GM18517 (cell line): Measurements from ENCODE around the gene PDK3.

Source experiments
- ATAC-seq: cut with Tn5 transposase; IDR thresholded peaks from one replicate; pipeline ENCODE4 v1.9.1; 2021; ENCODE audit warnings: mild to moderate bottlenecking, moderate library complexity; ENCODE audit not compliant: unreplicated experiment

Gene PDK3

GRCh38 chrX:24480400-24480865, 15.3 kb downstream of the PDK3 start:
- peak; percentile 28 for ATAC-seq

DNA sequence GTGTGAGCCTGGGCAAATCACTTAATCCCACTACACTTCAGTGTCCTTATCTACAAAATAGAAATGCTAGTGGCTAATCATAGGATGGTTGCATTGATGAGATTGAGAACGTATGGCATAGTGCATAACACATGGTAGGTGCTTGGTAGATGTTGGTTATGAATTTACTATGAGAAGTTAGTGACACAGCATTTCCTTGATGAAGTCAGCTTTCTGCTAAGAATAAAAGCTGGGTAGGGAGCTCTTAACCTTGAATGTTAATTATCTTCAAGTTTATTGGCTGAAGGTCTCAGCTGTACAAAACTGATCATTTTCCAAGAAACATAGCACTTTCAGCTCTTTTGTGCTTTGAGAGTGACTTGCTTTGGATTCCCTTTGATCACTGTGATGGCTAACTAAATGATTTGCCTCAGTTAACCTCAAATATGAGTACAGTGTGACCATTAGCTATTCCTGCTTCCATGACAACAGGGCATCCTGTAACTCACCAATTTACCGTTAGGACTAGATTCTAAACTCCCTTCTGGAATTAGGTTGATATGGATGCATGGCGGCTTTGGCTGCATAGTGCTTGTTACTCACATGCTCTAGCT, 17.8 kb downstream of the PDK3 start:
- no peak for ATAC-seq

- no peak for ATAC-seq
These were observed 18.5 kb downstream of the PDK3 start for GRCh38 chrX:24483596-24483995.

GRCh38 chrX:24485323-24485722, 20.2 kb downstream of the PDK3 start:
- ATAC-seq: no peak

GRCh38 chrX:24485976-24486680, 21.0 kb downstream of the PDK3 start:
- no peak for ATAC-seq

GRCh38 chrX:24487571-24487970, 22.5 kb downstream of the PDK3 start:
- ATAC-seq: no peak

DNA sequence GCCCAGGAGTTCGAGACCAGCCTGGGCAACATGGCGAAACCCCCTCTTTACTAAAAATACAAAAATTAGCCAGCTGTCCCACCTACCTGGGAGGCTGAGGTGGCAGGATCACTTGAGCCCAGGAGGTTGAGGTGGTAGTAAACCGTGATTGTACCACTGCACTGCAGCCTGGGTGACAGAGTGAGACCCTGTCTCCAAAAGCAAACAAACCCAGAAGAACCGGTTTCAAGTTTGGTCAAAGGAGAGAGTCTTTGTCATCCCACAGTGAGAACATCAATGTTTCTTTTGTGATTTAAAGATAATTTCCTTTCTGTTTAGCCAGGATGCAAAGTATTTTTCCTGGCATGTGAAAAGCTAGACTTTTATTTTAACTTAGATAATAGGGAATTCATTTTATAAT, 26.7 kb downstream of the PDK3 start:
- ATAC-seq: no peak

DNA sequence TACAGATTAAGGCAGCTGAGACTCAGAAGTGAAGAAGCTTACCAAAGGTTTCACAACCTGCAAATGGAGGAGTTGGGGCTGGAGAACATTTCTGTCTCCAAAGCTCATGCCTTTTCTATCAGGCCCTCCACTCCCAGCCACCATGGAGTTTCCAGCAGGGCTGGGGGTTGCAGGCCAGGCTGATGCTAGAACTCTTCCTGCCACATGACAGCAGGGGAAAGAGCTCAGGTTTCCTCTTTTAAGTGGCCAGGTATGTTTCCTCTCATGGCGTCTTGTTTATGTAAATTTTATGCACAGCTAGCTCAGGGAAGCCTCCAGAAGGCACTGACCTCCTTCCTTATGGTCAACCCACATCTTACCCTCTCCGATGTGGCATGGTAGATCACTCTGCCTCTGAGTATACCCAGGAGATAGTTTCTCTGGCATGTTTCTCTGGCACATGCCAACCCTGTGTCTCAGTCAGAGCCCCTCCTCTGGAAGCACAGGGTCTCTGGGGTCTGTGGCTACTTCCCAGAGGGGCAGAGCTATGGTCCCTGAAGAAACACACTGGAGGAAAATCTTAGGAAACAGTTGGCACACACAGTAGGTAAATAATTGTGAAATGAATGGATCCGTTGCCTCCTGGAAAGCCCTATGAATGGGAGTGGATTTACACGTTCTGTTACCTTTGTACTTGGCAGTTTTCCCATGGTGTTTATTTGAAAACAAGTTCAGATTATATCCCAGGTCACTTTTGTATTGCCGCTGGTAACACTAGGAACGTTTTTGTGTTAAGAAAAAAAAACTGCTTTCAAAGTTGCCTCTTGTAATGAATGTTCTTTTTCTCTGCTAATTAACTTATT, 28.9 kb downstream of the PDK3 start:
- no peak for ATAC-seq

GRCh38 chrX:24494647-24495075, 29.6 kb downstream of the PDK3 start:
- ATAC-seq: no peak

- no peak for ATAC-seq
These were observed 30.6 kb downstream of the PDK3 start for GRCh38 chrX:24495700-24496099.

DNA sequence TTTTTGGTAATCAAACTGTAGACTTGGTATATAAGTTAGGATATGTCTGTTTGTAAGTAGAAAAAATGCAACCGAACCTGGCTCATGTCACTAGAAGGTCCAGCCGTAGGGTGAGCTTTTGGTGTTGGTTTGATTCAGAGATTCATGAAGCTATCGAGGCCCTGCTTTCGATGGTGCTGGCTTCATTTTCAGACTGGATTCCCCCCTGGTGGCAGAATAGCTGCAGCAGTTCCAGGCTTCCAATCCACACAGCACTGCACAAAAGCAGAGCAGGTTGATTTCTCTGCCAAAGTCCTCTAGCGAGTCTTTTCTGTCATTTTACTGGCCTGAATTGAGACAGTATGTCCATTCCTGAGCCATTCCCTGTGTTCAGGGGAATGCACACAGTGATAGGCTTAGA, 33.1 kb downstream of the PDK3 start:
- ATAC-seq: no peak

DNA sequence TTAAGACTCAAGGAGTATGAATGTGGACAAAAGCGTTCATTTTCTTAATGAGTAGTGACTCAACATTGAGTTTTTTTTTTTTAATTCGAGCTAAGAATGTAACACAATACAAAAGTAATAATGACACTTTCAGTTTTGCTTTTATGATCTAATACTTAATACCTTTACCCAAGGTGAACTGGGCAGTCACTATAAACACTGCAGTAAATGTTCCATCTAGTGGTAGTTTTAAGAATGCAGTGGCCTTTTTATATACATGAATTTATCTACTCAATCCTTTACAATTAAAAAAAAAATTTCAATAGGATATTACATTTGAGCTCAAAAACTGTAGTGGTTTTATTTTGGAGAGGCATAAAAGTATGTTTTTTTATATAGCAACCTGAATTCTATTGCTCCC, 33.9 kb downstream of the PDK3 start:
- peak; percentile 79 for ATAC-seq

- peak; percentile 39 for ATAC-seq
These were observed 41.0 kb downstream of the PDK3 start for GRCh38 chrX:24506082-24506481.

- no peak for ATAC-seq
These were observed 43.3 kb downstream of the PDK3 start for GRCh38 chrX:24508375-24508774.

GRCh38 chrX:24513416-24513815, 48.3 kb downstream of the PDK3 start:
- ATAC-seq: peak; percentile 94

DNA sequence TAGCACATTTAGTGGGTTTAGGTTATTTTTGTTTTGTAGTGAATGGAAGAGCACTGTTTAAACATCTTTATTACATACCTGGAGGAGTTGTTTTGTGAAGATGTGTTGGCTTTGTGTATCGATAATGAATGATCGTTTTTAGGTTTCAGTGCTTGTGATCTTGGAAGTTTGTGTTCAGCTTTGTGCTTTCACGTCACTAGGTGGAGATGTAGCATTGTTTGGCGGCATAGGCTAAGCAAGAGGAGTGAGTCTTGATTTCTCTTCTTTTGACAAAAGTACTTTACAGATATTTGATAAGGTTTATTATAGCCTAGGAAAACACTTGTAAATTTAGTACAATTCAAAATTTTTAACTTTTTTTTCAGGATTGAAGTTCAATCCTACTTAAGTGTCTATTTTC, 50.4 kb downstream of the PDK3 start:
- ATAC-seq: no peak

DNA sequence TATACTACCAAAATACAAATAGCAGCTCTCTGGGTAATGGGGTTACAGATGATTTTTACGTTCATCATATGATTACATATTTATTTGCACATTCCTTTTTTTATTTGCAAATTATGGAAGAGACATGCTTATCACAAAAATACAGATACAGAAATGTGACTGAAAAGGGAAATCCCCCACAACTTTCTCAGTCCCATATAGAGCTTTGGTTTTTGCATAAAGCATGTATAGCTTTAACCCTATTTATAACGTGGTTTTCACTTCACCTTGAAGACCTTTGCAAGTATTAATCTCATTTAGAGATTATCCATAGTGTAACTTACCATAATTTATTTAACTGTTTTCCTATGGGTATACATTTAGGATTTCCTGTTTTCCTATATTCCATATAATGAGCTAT, 55.4 kb downstream of the PDK3 start:
- no peak for ATAC-seq

- ATAC-seq: no peak
These were observed 60.4 kb downstream of the PDK3 start for GRCh38 chrX:24525455-24525854.

DNA sequence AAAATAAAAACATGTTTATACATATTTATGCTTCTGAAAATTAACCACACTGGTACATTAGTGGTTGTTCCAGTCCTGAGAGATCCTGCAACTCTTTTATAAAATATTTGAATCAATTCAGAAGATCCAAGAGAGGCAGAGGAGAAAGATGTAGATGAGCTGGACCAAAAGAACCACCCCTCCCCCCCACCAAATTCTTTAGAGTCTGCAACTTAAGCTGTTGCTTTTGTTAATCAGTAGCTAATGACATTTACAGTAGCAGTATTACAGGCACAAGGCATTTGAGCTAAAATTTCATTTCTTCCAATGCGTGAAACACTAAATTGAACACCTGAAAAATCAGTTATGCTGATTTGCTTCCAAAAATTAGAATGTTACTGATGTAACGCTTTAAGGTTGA, 61.5 kb downstream of the PDK3 start:
- no peak for ATAC-seq

- ATAC-seq: no peak
These were observed 63.5 kb downstream of the PDK3 start for GRCh38 chrX:24528605-24529004.

DNA sequence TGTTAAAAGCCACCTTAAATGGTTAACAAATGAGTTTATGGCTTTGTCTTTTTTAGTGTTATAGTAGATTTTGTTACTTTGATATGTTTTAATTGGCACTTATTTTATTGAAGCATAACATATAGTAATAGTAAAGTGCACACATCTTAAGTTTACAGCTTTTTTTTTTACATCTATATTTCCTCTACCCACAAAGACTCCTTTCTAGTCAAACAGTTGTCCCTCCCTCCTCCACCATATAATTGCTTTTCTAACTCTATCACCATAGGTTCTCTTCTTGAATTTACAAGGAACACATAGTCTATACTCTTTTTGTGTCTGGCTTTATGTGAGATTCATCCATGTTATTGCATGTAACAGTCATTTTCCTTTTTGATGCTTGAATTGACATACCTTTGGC, 71.5 kb downstream of the PDK3 start:
- ATAC-seq: no peak

GRCh38 chrX:24542756-24543155, 77.7 kb downstream of the PDK3 start:
- ATAC-seq: no peak
